ENCODE data around the gene SLC38A6.
"Not testable (repeated sequence)": the region's sequence is repeated elsewhere in the genome, so short reads cannot be mapped to it uniquely, and the experiment has no call there.

SLC38A6 gene

GRCh38 chr14:61063461-61063860, 82.4 kb downstream of the SLC38A6 start:
- no peak for DNase-seq (ENCODE audit: extremely low read depth, low read depth)
- no peak overlapping the region for H3K4me3 ChIP-seq (replicated peaks; ENCODE audit: low read depth, low read length)
- TF ChIP-seq, protein P1, sequence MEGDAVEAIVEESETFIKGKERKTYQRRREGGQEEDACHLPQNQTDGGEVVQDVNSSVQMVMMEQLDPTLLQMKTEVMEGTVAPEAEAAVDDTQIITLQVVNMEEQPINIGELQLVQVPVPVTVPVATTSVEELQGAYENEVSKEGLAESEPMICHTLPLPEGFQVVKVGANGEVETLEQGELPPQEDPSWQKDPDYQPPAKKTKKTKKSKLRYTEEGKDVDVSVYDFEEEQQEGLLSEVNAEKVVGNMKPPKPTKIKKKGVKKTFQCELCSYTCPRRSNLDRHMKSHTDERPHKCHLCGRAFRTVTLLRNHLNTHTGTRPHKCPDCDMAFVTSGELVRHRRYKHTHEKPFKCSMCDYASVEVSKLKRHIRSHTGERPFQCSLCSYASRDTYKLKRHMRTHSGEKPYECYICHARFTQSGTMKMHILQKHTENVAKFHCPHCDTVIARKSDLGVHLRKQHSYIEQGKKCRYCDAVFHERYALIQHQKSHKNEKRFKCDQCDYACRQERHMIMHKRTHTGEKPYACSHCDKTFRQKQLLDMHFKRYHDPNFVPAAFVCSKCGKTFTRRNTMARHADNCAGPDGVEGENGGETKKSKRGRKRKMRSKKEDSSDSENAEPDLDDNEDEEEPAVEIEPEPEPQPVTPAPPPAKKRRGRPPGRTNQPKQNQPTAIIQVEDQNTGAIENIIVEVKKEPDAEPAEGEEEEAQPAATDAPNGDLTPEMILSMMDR (IDR thresholded peaks at IDR 0.05; ENCODE audit: low read depth, low read length, missing control alignments): no peak

DNA sequence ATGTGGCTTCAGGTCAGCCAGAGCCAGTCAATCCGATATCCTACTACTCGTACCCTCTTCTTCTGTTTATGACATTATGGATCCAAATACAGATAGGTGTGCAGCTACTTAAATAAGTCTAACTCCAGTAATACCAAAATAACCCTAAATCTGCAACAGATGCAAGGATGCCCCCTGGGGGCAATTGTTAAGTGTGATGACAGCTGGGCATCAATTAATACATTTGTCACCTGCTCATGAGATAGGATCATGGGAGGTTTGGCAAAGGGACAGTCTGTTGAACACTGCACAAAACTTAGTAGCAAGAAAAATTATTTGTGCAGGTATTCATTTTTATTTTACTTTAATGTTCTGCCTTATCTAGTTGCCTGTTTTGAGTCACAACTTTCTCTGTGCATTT, 83.2 kb downstream of the SLC38A6 start:
- TF ChIP-seq, protein P1 (IDR thresholded peaks at IDR 0.05; ENCODE audit: low read depth, low read length, missing control alignments): no peak
- no peak for DNase-seq (ENCODE audit: extremely low read depth, low read depth)
- H3K4me3 ChIP-seq (replicated peaks; ENCODE audit: low read depth, low read length): no peak overlapping the region

GRCh38 chr14:61064856-61065255, 83.8 kb downstream of the SLC38A6 start:
- H3K4me3 ChIP-seq (replicated peaks; ENCODE audit: low read depth, low read length): no peak overlapping the region
- TF ChIP-seq, protein P1 (IDR thresholded peaks at IDR 0.05; ENCODE audit: low read depth, low read length, missing control alignments): no peak
- DNase-seq (ENCODE audit: extremely low read depth, low read depth): no peak

DNA sequence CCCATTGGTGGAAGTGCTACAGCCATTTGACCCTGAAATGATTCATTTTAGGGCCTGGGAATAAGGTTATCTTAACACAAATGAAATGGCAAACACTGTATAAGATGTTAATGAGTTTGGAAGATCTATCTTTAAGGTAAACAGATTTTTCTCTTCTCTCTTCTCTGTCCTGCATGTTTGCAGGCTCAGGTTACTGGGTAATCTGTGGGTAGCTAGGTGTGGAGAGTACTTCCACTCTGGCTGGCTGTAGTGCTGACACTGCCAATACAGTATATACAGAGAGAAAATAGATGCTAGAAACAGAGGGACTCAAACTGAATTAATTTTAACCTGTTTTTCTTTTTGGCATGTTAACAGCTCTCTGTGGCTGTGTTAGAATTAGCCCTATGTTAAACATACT, 84.6 kb downstream of the SLC38A6 start:
- TF ChIP-seq, protein P1 (IDR thresholded peaks at IDR 0.05; ENCODE audit: low read depth, low read length, missing control alignments): no peak
- no peak overlapping the region for H3K4me3 ChIP-seq (replicated peaks; ENCODE audit: low read depth, low read length)
- no peak for DNase-seq (ENCODE audit: extremely low read depth, low read depth)

- not testable (repeated sequence) for DNase-seq (ENCODE audit: extremely low read depth, low read depth); H3K4me3 ChIP-seq (replicated peaks; ENCODE audit: low read depth, low read length)
These were observed 91.4 kb downstream of the SLC38A6 start for GRCh38 chr14:61072442-61072841.

DNA sequence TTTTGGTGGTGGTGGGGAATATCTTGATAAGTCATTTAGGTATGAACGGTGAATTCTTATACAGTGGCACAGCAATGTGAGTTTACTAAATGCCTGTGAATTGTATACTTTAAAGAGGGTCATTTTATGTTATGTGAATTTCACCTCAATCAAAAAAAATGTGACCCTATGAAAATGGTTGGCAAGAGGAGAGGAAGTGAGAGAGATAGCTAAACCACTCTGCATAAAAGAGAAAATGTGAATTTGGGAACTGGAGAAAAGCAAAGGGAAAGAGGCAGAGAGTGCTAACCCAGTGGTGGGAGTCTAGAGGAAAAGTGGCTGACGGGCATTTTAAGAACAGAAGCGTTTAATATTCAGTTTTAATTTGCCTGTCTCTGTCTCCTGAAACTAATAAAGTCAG, 93.8 kb downstream of the SLC38A6 start:
- DNase-seq (ENCODE audit: extremely low read depth, low read depth): no peak
- TF ChIP-seq, protein P1 (IDR thresholded peaks at IDR 0.05; ENCODE audit: low read depth, low read length, missing control alignments): no peak
- H3K4me3 ChIP-seq (replicated peaks; ENCODE audit: low read depth, low read length): no peak overlapping the region

GRCh38 chr14:61076556-61076955, 95.5 kb downstream of the SLC38A6 start:
- no peak for DNase-seq (ENCODE audit: extremely low read depth, low read depth)
- H3K4me3 ChIP-seq (replicated peaks; ENCODE audit: low read depth, low read length): no peak overlapping the region
- TF ChIP-seq, protein P1 (IDR thresholded peaks at IDR 0.05; ENCODE audit: low read depth, low read length, missing control alignments): no peak

Measured in HFF-Myc (cell line).